Measurements from ENCODE around the gene ZNF740.

Gene ZNF740

GRCh38 chr12:53159195-53159839, 21.2 kb upstream of the ZNF740 start (continued):
- TF ChIP-seq PRDM10 (tag by site-specific recombination; IDR thresholded peaks at IDR 0.05) = peak; percentile 85
- peak; percentile 97 for TF ChIP-seq ZBTB48 (tag by site-specific recombination; IDR thresholded peaks at IDR 0.05)
- no peak for TF ChIP-seq ZNF473 (tag by site-specific recombination; IDR thresholded peaks at IDR 0.05)
- TF ChIP-seq ZNF19 (tag by site-specific recombination; IDR thresholded peaks at IDR 0.05; ENCODE audit: low read depth) = no peak
- TF ChIP-seq ZNF837 (tag by site-specific recombination; IDR thresholded peaks at IDR 0.05) = no peak
- no peak for TF ChIP-seq REST (tag by site-specific recombination; IDR thresholded peaks at IDR 0.05)
- TF ChIP-seq ZNF785 (tag by site-specific recombination; IDR thresholded peaks at IDR 0.05) = no peak
- TF ChIP-seq ZNF501 (tag by site-specific recombination; IDR thresholded peaks at IDR 0.05) = peak; percentile 73; the same call in 1 of the 2 replicates
- no peak for TF ChIP-seq ZNF157 (tag by site-specific recombination; IDR thresholded peaks at IDR 0.05)
- no peak for TF ChIP-seq ZNF121 (tag by site-specific recombination; IDR thresholded peaks at IDR 0.05)
- no peak for TF ChIP-seq ZNF146 (tag by site-specific recombination; IDR thresholded peaks at IDR 0.05)
- peak; percentile 68 for TF ChIP-seq ZIC2 (tag by site-specific recombination; IDR thresholded peaks at IDR 0.05)
- no peak for TF ChIP-seq ZNF521 (tag by site-specific recombination; IDR thresholded peaks at IDR 0.05)
- TF ChIP-seq, protein P1, sequence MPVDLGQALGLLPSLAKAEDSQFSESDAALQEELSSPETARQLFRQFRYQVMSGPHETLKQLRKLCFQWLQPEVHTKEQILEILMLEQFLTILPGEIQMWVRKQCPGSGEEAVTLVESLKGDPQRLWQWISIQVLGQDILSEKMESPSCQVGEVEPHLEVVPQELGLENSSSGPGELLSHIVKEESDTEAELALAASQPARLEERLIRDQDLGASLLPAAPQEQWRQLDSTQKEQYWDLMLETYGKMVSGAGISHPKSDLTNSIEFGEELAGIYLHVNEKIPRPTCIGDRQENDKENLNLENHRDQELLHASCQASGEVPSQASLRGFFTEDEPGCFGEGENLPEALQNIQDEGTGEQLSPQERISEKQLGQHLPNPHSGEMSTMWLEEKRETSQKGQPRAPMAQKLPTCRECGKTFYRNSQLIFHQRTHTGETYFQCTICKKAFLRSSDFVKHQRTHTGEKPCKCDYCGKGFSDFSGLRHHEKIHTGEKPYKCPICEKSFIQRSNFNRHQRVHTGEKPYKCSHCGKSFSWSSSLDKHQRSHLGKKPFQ (tag by site-specific recombination; IDR thresholded peaks at IDR 0.05) = no peak
- TF ChIP-seq SP7 (tag by site-specific recombination; IDR thresholded peaks at IDR 0.05) = peak; percentile 69
- TF ChIP-seq ZNF223 (tag by site-specific recombination; IDR thresholded peaks at IDR 0.05) = no peak
- no peak for TF ChIP-seq SP2 (tag by site-specific recombination; IDR thresholded peaks at IDR 0.05)
- TF ChIP-seq, protein P2, sequence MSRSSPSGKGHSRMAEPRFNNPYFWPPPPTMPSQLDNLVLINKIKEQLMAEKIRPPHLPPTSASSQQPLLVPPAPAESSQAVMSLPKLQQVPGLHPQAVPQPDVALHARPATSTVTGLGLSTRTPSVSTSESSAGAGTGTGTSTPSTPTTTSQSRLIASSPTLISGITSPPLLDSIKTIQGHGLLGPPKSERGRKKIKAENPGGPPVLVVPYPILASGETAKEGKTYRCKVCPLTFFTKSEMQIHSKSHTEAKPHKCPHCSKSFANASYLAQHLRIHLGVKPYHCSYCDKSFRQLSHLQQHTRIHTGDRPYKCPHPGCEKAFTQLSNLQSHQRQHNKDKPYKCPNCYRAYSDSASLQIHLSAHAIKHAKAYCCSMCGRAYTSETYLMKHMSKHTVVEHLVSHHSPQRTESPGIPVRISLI (tag by site-specific recombination; IDR thresholded peaks at IDR 0.05) = no peak
- TF ChIP-seq, protein P3, sequence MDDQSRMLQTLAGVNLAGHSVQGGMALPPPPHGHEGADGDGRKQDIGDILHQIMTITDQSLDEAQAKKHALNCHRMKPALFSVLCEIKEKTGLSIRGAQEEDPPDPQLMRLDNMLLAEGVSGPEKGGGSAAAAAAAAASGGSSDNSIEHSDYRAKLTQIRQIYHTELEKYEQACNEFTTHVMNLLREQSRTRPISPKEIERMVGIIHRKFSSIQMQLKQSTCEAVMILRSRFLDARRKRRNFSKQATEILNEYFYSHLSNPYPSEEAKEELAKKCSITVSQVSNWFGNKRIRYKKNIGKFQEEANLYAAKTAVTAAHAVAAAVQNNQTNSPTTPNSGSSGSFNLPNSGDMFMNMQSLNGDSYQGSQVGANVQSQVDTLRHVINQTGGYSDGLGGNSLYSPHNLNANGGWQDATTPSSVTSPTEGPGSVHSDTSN (CRISPR knock-in tag; IDR thresholded peaks at IDR 0.05) = no peak
- TF ChIP-seq ZNF843 (tag by site-specific recombination; IDR thresholded peaks at IDR 0.05) = peak; percentile 18; the same call in 1 of the 2 replicates
- TF ChIP-seq ZNF658 (tag by site-specific recombination; IDR thresholded peaks at IDR 0.05) = no peak
- TF ChIP-seq, protein P4, sequence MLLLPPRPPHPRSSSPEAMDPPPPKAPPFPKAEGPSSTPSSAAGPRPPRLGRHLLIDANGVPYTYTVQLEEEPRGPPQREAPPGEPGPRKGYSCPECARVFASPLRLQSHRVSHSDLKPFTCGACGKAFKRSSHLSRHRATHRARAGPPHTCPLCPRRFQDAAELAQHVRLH (tag by site-specific recombination; IDR thresholded peaks at IDR 0.05) = peak; percentile 88
- TF ChIP-seq, protein P5, sequence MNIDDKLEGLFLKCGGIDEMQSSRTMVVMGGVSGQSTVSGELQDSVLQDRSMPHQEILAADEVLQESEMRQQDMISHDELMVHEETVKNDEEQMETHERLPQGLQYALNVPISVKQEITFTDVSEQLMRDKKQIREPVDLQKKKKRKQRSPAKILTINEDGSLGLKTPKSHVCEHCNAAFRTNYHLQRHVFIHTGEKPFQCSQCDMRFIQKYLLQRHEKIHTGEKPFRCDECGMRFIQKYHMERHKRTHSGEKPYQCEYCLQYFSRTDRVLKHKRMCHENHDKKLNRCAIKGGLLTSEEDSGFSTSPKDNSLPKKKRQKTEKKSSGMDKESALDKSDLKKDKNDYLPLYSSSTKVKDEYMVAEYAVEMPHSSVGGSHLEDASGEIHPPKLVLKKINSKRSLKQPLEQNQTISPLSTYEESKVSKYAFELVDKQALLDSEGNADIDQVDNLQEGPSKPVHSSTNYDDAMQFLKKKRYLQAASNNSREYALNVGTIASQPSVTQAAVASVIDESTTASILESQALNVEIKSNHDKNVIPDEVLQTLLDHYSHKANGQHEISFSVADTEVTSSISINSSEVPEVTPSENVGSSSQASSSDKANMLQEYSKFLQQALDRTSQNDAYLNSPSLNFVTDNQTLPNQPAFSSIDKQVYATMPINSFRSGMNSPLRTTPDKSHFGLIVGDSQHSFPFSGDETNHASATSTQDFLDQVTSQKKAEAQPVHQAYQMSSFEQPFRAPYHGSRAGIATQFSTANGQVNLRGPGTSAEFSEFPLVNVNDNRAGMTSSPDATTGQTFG (tag by site-specific recombination; IDR thresholded peaks at IDR 0.05; ENCODE audit: borderline replicate concordance) = no peak
- TF ChIP-seq ZNF768 (tag by site-specific recombination; IDR thresholded peaks at IDR 0.05) = peak; percentile 68; the same call in 1 of the 2 replicates
- TF ChIP-seq ZNF514 (tag by site-specific recombination; IDR thresholded peaks at IDR 0.05) = no peak
- no peak for TF ChIP-seq ZNF791 (tag by site-specific recombination; IDR thresholded peaks at IDR 0.05)
- no peak for TF ChIP-seq ZNF404 (tag by site-specific recombination; IDR thresholded peaks at IDR 0.05)
